ENCODE data around the gene DSTYK. TPM values are rescaled to one million over a fixed set of nuclear protein-coding genes. Genes with fewer than 3 reads are reported as not detected.

The DSTYK gene
- total RNA-seq, 2 experiments from 2014 or later = 9.7 to 10.4 TPM

DNA sequence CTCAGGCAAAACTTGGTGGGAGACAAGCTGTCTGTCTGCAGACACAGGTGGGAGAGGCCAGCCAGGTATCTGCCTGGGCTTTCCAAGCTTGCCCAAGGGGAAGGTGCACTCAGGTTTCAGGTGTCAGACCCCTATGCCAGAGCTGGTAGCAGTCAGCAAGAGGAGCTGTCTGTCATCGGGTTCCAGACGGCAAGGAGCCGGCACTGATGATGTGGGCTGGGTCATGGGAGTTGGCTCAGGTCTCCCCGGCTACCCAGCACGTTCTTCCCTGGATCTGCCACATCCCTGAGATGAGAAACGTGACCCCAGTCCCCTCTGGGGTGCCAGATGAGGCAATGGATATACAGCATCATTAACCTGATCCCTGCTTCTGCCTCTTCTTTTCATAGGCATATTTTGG is 39.2 kb upstream of the DSTYK start:
- Mint-ChIP-seq H3K36me3 (ENCODE audit: low read depth) (no peaks in the 10 kb centered on the region), H3K4me1 (ENCODE audit: low read depth) (peaks cover 19% of the 10 kb centered on the region), H3K27ac (no peak overlapping the region), H3K9me3 (ENCODE audit: insufficient read depth) (no peaks in the 10 kb centered on the region), H3K4me3 (no peak overlapping the region), H3K27me3 (ENCODE audit: low read depth) (no peaks in the 10 kb centered on the region)
- CTCF ChIA-PET = interaction anchor here (0.8 to 22.7 kb wide), 3 partner anchors 14 to 189 kb away, joined by 3 to 509 read pairs (median 5); partner anchors contain the start of gene TMCC2
- POLR2A ChIA-PET = no interaction called here
- ATAC-seq (no peak), DNase-seq (no peak)

DNA sequence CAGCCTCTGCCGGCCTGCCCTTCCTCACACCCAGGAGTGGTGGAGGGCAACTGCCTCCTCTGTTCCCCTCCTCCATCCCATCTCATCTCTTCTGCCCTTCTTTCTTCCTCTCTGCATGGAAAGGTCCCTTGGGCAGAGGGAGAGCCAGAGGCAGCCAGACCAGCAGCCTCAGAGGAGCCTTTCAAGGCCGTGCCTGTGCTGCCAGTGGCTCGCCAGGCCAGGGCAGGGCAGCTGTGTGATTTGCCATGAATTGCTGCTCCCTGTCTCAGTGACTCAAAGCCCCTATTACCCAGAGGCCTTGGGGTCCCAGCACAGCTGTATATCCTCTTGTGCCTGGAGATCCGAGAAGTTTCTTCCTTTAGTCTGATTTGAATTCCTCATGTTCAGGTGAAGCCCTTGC is 38.1 kb upstream of the DSTYK start:
- Mint-ChIP-seq H3K27me3 (ENCODE audit: low read depth) (no peaks in the 10 kb centered on the region), H3K4me3 (no peak overlapping the region), H3K27ac (no peak overlapping the region), H3K4me1 (ENCODE audit: low read depth) (peaks cover 19% of the 10 kb centered on the region), H3K36me3 (ENCODE audit: low read depth) (no peaks in the 10 kb centered on the region), H3K9me3 (ENCODE audit: insufficient read depth) (no peaks in the 10 kb centered on the region)
- ATAC-seq (no peak), DNase-seq (no peak)
- ChIA-PET CTCF (interaction anchor here (1.8 to 22.7 kb wide), 2 partner anchors 13 to 24 kb away, joined by 5 to 509 read pairs; partner anchors contain the start of gene TMCC2), POLR2A (interaction anchor here (0.6 kb wide), 1 partner anchor 51 kb away, joined by 3 read pairs; no protein-coding TSS in a partner anchor)

DNA sequence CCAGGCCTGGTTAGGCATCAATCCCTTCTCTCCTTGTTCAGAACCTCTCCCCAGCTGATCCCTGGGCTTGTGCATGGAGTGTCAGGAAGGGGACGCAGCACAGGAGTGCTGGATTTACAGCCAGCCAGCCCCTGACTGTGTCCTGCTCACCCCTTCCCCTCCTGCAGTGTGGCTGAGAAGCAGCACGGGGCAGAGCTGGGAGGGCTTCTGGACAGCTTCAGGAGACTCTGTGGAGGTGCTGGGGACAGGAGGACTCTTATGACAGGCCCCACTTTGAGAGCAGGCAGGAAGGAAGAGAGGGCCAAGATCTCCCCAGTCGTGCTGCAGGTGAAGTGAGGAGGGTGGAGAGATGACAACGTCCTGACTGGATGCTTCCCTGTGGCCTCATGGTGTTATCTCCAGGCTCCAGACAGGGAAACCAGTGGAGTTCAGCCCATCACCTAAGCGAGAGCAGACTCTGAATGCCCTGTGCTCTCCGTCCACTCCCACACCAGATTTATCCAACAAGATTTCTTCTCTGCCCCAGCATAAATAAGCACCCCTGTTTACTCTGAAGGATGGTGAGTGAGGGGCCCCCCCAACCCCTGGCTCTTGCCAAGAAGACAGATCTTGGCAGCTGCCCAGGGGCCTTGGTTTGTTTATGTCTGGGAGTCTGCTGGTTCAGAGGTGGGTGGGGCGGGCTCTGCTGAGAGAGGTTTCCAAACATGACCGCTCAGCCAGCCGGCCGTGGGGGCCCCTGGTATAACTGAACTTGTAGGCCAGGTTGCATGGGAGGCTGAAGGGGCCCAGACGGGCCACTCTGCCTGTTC is 37.5 kb upstream of the DSTYK start:
- no peak overlapping the region for H3K27ac Mint-ChIP-seq
- H3K4me1 Mint-ChIP-seq (ENCODE audit: low read depth) = peaks cover 19% of the 10 kb centered on the region
- H3K9me3 Mint-ChIP-seq (ENCODE audit: insufficient read depth) = no peaks in the 10 kb centered on the region
- no peak for ATAC-seq
- H3K4me3 Mint-ChIP-seq = no peak overlapping the region
- ChIA-PET CTCF (interaction anchor here (22.7 to 24.8 kb wide), 2 partner anchors 6 to 13 kb away, joined by 509 read pairs; partner anchors contain the start of gene TMCC2), POLR2A (no interaction called here)
- no peaks in the 10 kb centered on the region for H3K36me3 Mint-ChIP-seq (ENCODE audit: low read depth)
- H3K27me3 Mint-ChIP-seq (ENCODE audit: low read depth) = no peaks in the 10 kb centered on the region
- no peak for DNase-seq

DNA sequence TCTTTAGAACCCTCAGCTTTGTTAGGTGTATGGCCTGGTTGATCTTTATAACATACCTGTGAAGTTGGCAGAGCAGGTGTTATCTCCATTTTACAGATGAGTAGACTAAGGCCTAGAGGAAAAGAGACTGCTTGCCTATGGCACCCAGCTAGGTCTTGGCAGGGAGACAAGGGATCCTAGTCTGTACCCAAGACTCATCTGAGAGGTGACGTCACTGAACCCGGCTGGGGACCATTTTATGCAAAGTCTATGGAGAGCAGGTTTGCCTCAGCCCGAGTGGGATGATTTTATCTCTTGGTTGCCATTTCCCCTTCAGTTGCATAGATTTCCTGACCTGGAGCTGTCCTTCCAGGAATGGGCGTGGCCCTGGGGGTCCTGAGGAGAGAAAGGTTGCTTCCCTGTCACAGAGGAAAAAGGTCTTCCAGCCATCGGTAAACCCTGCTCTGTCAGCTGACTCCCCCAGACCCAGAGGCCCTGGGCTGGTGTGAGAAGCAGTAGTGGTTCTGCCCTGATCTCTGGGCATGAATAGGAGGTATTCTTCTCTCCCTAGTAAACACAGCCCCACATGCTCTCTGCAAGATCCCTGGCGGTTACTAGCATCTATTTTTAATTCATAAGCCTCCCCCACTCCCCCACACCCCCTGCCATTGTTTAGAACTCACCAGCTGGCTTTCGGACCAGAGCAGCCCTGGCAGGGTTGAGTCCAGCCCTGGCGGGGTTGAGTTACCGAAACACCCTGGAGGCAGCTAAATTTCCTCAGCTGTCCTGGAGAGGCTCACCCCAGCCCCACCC is 35.8 kb upstream of the DSTYK start:
- Mint-ChIP-seq H3K9me3 (ENCODE audit: insufficient read depth) (no peaks in the 10 kb centered on the region), H3K27ac (no peak overlapping the region), H3K4me3 (no peak overlapping the region), H3K4me1 (ENCODE audit: low read depth) (peaks cover 19% of the 10 kb centered on the region), H3K27me3 (ENCODE audit: low read depth) (no peaks in the 10 kb centered on the region), H3K36me3 (ENCODE audit: low read depth) (no peaks in the 10 kb centered on the region)
- no peak for ATAC-seq
- ChIA-PET POLR2A (interaction anchor here (1.3 kb wide), 1 partner anchor 35 kb away, joined by 3 read pairs; no protein-coding TSS in a partner anchor), CTCF (interaction anchor here (0.8 to 24.8 kb wide), 7 partner anchors 7 to 107 kb away, joined by 3 to 509 read pairs (median 3); partner anchors contain the start of gene TMCC2)
- DNase-seq = no peak

DNA sequence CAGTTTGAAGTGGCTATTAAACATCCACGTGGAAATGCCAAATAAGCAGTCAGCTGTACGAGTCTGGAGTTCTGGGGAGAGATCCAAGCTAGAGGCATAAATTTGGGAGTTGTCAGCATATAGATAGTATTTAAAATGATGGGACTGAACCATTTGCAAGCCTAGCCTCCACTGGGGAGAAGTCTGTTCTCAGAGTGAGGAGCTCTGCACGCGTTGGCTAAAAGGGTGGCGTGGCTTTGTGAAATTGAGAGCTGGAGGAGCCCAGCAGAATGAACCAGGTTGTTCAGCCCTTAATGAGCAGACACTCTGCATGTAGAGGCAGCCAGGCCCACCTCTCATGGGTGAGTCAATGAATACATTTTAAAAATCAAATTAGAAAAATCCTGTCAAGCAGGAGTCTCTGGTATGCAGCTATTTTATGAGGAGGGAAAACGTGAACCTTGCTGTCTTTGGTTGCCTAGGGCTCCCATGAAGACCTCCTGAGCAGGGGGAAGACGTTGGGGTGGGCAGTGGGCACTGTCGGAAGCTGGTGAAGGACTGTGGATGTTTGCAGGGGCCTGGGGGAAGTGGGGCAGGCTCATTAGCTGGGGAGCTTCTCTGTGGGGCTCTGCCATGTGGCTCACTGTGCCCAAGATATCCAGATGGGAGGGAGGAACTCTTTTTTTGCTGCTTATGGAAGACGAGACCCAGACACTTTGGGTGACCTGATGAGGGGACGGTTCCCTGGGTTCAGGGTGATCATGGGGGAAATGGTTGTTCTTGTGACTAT is 35.0 kb upstream of the DSTYK start:
- no peaks in the 10 kb centered on the region for H3K9me3 Mint-ChIP-seq (ENCODE audit: insufficient read depth)
- no peak for DNase-seq
- H3K4me1 Mint-ChIP-seq (ENCODE audit: low read depth) = peaks cover 19% of the 10 kb centered on the region
- POLR2A ChIA-PET = interaction anchor here (1.3 kb wide), 1 partner anchor 34 kb away, joined by 3 read pairs; no protein-coding TSS in a partner anchor
- no peak for ATAC-seq
- H3K27ac Mint-ChIP-seq = no peak overlapping the region
- H3K36me3 Mint-ChIP-seq (ENCODE audit: low read depth) = no peaks in the 10 kb centered on the region
- no peak overlapping the region for H3K4me3 Mint-ChIP-seq
- CTCF ChIA-PET = interaction anchor here (0.7 to 24.8 kb wide), 11 partner anchors 8 to 257 kb away, joined by 3 to 509 read pairs (median 3); partner anchors contain the start of gene TMCC2
- H3K27me3 Mint-ChIP-seq (ENCODE audit: low read depth) = no peaks in the 10 kb centered on the region

DNA sequence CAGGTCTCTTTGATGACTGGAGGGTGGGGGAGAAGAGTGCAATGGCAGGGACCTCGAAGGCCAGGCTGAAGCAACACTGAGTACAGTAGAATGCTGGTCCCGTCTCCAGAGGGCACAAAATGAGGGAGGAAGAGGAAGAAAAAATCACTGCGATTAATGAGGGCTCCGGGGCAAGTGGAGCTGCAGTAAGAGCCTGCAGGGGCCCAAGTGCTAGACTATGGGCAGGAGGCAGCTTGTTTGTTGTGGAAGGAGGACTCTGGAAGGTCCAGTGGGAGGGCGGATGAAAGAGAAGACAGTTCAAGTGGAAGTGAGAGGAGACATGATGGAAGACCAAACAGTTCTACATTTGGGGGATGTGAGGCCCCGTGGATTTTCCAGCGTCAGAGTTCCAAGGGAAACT is 33.6 kb upstream of the DSTYK start:
- ChIA-PET CTCF (interaction anchor here (1.1 to 24.8 kb wide), 4 partner anchors 9 to 103 kb away, joined by 3 to 509 read pairs (median 256); partner anchors contain the start of gene TMCC2), POLR2A (no interaction called here)
- Mint-ChIP-seq H3K4me1 (ENCODE audit: low read depth) (peaks cover 19% of the 10 kb centered on the region), H3K27ac (no peak overlapping the region), H3K27me3 (ENCODE audit: low read depth) (no peaks in the 10 kb centered on the region), H3K4me3 (no peak overlapping the region), H3K36me3 (ENCODE audit: low read depth) (no peaks in the 10 kb centered on the region), H3K9me3 (ENCODE audit: insufficient read depth) (no peaks in the 10 kb centered on the region)
- DNase-seq (no peak), ATAC-seq (no peak)

DNA sequence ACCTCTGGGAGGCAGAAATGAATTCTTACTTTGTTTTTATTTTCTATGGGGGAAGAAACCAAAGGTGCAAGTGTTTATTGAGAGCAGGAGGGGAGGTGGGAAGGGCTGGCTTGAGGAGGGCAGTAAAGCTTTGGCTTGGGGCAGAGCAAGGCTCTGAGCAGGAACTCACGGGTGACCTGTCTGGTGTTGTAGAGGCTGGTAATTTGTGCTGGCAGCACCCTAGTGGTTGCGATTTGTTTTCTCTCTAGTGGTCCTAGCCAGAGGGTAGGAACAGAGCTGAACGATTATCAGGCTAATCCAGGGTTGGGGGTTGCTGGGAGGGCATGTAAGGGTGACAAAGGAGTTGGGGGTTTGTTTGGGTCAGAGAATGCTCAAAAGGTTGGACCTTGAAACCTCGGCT is 32.9 kb upstream of the DSTYK start:
- Mint-ChIP-seq H3K9me3 (ENCODE audit: insufficient read depth) (no peaks in the 10 kb centered on the region), H3K36me3 (ENCODE audit: low read depth) (no peaks in the 10 kb centered on the region), H3K27ac (no peak overlapping the region), H3K27me3 (ENCODE audit: low read depth) (no peaks in the 10 kb centered on the region), H3K4me1 (ENCODE audit: low read depth) (peaks cover 19% of the 10 kb centered on the region), H3K4me3 (no peak overlapping the region)
- ChIA-PET CTCF (interaction anchor here (22.7 to 24.8 kb wide), 2 partner anchors 8 to 10 kb away, joined by 509 read pairs; partner anchors contain the start of gene TMCC2), POLR2A (interaction anchor here (0.6 kb wide), 1 partner anchor 1698 kb away, joined by 3 read pairs; no protein-coding TSS in a partner anchor)
- DNase-seq (no peak), ATAC-seq (no peak)

DNA sequence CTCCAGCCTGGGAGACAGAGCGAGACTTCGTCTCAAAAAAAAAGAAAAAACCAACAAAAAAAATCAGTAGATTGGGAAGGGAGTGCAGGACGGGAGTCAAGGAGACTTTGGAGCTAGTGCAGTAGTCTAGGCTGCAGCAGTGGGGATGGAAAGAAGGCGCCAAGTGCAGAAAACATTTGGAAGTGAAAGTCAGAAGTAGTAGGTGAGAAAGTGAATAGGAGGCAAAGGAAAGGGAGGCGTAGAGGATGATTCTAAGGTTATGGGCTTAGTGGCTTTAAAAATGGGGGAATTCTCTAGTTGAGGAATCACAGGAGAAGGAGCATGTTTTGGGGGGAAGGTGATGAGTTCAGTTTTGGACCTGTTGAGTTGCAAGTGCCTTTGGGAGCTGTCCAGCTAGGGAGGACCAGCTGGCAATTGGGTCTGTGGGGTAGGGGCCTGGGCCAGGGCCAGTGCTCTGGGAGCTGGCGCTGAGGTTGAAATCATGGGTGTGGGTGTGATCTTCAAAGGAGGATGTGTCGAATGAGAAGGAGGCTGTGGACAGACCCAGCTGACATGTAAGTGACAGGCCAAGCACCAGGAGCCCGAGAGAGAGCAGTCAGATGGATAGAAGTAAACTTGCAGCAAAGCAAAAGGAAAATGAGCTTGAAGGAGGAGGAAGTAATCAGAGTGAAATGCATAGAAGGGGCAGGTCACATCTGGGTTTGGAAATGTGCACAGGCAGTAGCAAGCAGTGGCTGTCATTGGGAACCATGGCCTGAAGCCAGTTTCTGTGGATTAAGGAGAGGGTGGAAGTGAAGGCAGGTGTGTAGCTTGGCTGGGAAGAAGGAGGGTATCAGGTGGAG is 32.1 kb upstream of the DSTYK start:
- Mint-ChIP-seq H3K4me1 (ENCODE audit: low read depth) (peaks cover 19% of the 10 kb centered on the region), H3K27me3 (ENCODE audit: low read depth) (peaks cover 2% of the 10 kb centered on the region), H3K27ac (no peak overlapping the region), H3K4me3 (no peak overlapping the region), H3K36me3 (ENCODE audit: low read depth) (no peaks in the 10 kb centered on the region), H3K9me3 (ENCODE audit: insufficient read depth) (no peaks in the 10 kb centered on the region)
- ATAC-seq = no peak
- CTCF ChIA-PET = interaction anchor here (22.7 to 24.8 kb wide), 2 partner anchors 7 to 11 kb away, joined by 509 read pairs; partner anchors contain the start of gene TMCC2
- POLR2A ChIA-PET = interaction anchor here (0.6 kb wide), 1 partner anchor 1697 kb away, joined by 3 read pairs; no protein-coding TSS in a partner anchor
- no peak for DNase-seq

DNA sequence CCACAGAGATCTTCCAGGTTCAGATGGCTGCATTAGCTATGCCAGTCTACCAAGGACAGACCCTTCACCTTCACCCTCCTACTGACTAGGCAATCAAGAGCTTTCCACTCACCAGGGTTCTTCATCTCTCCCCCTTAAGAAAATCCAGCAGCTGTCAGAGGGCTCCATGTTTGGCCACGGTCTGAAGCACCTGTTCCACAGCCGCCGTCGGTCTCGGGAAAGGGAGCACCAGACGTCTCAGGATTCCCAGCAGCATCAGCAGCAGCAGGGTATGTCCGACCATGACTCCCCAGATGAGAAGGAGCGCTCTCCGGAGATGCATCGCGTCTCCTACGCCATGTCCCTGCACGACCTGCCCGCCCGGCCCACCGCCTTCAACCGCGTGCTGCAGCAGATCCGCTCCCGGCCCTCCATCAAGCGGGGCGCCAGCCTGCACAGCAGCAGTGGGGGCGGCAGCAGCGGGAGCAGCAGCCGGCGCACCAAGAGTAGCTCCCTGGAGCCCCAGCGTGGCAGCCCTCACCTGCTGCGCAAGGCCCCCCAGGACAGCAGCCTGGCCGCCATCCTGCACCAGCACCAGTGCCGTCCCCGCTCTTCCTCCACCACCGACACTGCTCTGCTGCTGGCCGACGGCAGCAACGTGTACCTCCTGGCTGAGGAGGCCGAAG is 30.0 kb upstream of the DSTYK start:
- H3K27me3 Mint-ChIP-seq (ENCODE audit: low read depth) = peaks cover 2% of the 10 kb centered on the region
- no peak overlapping the region for H3K4me3 Mint-ChIP-seq
- peaks cover 16% of the 10 kb centered on the region for H3K4me1 Mint-ChIP-seq (ENCODE audit: low read depth)
- H3K9me3 Mint-ChIP-seq (ENCODE audit: insufficient read depth) = no peaks in the 10 kb centered on the region
- H3K36me3 Mint-ChIP-seq (ENCODE audit: low read depth) = no peaks in the 10 kb centered on the region
- ChIA-PET POLR2A (no interaction called here), CTCF (interaction anchor here (1.1 to 24.8 kb wide), 4 partner anchors 13 to 32 kb away, joined by 3 to 509 read pairs (median 22); partner anchors contain the start of gene TMCC2)
- ATAC-seq (no peak), DNase-seq (no peak)
- no peak overlapping the region for H3K27ac Mint-ChIP-seq

DNA sequence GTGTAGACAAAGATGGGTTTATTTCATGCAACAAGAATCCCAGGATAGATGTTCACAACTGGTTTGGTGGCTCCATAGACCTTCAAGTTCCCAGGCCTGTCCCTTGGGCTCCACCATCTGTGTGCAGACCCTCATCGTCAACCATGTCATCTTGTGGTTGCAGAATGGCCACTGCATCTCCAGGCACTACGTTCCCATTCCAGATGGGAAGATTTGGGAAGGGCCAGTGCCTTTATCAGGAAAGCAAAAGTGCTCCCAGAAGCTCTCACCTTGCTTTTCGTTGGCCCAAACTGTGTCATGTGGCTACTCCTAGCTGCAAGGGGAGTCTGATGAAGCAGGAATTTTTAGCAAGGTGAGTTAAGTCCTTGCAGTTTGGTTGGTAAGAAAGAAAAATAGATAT is 29.1 kb upstream of the DSTYK start:
- Mint-ChIP-seq H3K27me3 (ENCODE audit: low read depth) (peaks cover 2% of the 10 kb centered on the region), H3K36me3 (ENCODE audit: low read depth) (no peaks in the 10 kb centered on the region), H3K27ac (no peak overlapping the region), H3K9me3 (ENCODE audit: insufficient read depth) (no peaks in the 10 kb centered on the region), H3K4me3 (no peak overlapping the region), H3K4me1 (ENCODE audit: low read depth) (peaks cover 9% of the 10 kb centered on the region)
- DNase-seq (no peak), ATAC-seq (no peak)
- POLR2A ChIA-PET = no interaction called here
- CTCF ChIA-PET = interaction anchor here (1.1 to 24.8 kb wide), 3 partner anchors 12 to 33 kb away, joined by 3 to 509 read pairs (median 42); partner anchors contain the start of gene TMCC2
